Breast epithelium (tissue), 4 donors: ENCODE results near the gene DUOX2. TPM values are rescaled to one million over a fixed set of nuclear protein-coding genes. Genes with fewer than 3 reads are reported as not detected.

Source experiments
- DNase-seq, 2 donors: peaks; one replicate each; pipeline ENCODE4 v3.0.0-alpha.2; 2019; ENCODE audit warnings: low spot score in 2 of 2
- H3K27ac ChIP-seq, 2 donors: fragments of 200-600 bp; sonication (generic) in 1 of 2; one replicate each; pipeline ENCODE4 v1.5.1; 2016 to 2019; ENCODE audit warnings: mild to moderate bottlenecking in 1 of 2
- H3K27me3 ChIP-seq, 2 donors: fragments of 200-600 bp; sonication (generic) in 1 of 2; one replicate each; pipeline versions ENCODE4 v1.5.1 to v1.6.0; 2017 to 2019; ENCODE audit warnings: control low read depth in 1 of 2, mild to moderate bottlenecking in 1 of 2
- H3K36me3 ChIP-seq: fragments of 200-600 bp; one replicate; pipeline ENCODE4 v1.5.1; 2019
- H3K4me1 ChIP-seq, 2 donors: fragments of 200-600 bp; sonication (generic); one replicate each; pipeline ENCODE4 v1.5.1; 2016 to 2019; ENCODE audit warnings: control low read depth in 1 of 2
- H3K4me3 ChIP-seq, 3 donors: fragments of 200-600 bp; sonication (generic); 1 replicate in 2 of 3; 2 replicates in 1 of 3; pipeline ENCODE4 v1.5.1; 2016 to 2019; ENCODE audit warnings: mild to moderate bottlenecking in 3 of 3, moderate library complexity in 2 of 3
- H3K9me3 ChIP-seq, 2 donors: fragments of 200-600 bp; sonication (generic) in 1 of 2; one replicate each; pipeline ENCODE4 v1.5.1; 2016 to 2019; ENCODE audit warnings: control low read depth in 1 of 2
- POLR2A ChIP-seq: fragments of 450-650 bp; IDR thresholded peaks from one replicate; pipeline ENCODE4 v1.6.1; 2016; ENCODE audit warnings: antibody characterized with exemption, mild to moderate bottlenecking, moderate library complexity
- POLR2AphosphoS5 ChIP-seq, 3 donors: sonication (generic); formaldehyde crosslinking; IDR thresholded peaks; one replicate each; pipeline ENCODE4 v1.6.1; 2017; ENCODE audit warnings: antibody characterized with exemption in 3 of 3
- intact Hi-C: fragments of 100-400 bp; cut with DNase I; formaldehyde crosslinking; loops from one replicate; pipeline ENCODE4 v1.15.1; 2023; ENCODE audit warnings: low total_unique reads
- total RNA-seq, 3 donors: library from RNA; depleted of rRNA; stranded (reverse); fragments of >200 nt; gene quantifications; one replicate each; pipeline ENCODE4 v1.1.0, GENCODE V29; 2016
- TF ChIP-seq, protein P1 (sequence below), 3 donors: fragments of 450-650 bp; IDR thresholded peaks; one replicate each; pipeline ENCODE4 v1.5.1; 2016 to 2017; ENCODE audit warnings: antibody characterized with exemption in 3 of 3, mild to moderate bottlenecking in 3 of 3, moderate library complexity in 3 of 3

Gene DUOX2
- total RNA-seq, 3 donors from 2014 or later: 0.15 to 0.98 (median 0.16) TPM

- Histone ChIP-seq H3K9me3 (no peaks in the 10 kb centered on the region), H3K4me1 (peaks cover 7 to 8% of the 10 kb centered on the region in 2 donors), H3K4me3 (no peak overlapping the region), H3K27me3 (peaks cover 14 to 69% of the 10 kb centered on the region in 2 donors), H3K27ac (no peak overlapping the region), H3K36me3 (no peaks in the 10 kb centered on the region)
- intact Hi-C loops: no loop called here
- no peak for DNase-seq
- TF ChIP-seq POLR2A (no peak), POLR2AphosphoS5 (IDR thresholded peaks at IDR 0.05) (no peak)
- TF ChIP-seq, protein P1, sequence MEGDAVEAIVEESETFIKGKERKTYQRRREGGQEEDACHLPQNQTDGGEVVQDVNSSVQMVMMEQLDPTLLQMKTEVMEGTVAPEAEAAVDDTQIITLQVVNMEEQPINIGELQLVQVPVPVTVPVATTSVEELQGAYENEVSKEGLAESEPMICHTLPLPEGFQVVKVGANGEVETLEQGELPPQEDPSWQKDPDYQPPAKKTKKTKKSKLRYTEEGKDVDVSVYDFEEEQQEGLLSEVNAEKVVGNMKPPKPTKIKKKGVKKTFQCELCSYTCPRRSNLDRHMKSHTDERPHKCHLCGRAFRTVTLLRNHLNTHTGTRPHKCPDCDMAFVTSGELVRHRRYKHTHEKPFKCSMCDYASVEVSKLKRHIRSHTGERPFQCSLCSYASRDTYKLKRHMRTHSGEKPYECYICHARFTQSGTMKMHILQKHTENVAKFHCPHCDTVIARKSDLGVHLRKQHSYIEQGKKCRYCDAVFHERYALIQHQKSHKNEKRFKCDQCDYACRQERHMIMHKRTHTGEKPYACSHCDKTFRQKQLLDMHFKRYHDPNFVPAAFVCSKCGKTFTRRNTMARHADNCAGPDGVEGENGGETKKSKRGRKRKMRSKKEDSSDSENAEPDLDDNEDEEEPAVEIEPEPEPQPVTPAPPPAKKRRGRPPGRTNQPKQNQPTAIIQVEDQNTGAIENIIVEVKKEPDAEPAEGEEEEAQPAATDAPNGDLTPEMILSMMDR (IDR thresholded peaks at IDR 0.05): no peak
These were observed 1.4 kb upstream of the DUOX2 start for GRCh38 chr15:45115312-45115820.

DNA sequence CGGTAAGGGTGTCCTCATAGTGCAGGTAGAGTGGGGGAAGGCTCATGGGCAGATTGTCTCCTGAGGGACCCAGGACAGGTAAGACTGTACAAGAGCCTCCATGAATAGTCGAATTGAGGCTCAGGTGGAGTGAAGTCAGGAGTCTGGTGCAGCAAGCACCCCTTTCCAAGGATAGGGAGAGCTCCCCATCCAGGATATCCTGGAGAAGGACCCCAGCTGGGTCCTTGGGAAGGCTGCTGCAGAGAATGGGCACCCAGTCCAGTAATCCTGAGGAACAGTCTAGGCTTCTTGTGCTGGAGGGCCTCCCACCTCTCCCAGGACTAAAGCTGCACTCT, 746 bp upstream of the DUOX2 start:
- Histone ChIP-seq H3K36me3 (no peaks in the 10 kb centered on the region), H3K4me3 (no peak overlapping the region), H3K4me1 (peaks cover 7 to 8% of the 10 kb centered on the region in 2 donors), H3K9me3 (no peaks in the 10 kb centered on the region), H3K27me3 (peaks cover 14 to 75% of the 10 kb centered on the region in 2 donors), H3K27ac (no peak overlapping the region)
- TF ChIP-seq, protein P1 (IDR thresholded peaks at IDR 0.05): no peak
- TF ChIP-seq POLR2A (no peak), POLR2AphosphoS5 (IDR thresholded peaks at IDR 0.05) (no peak)
- intact Hi-C loops: no loop called here
- no peak for DNase-seq

- no peak for DNase-seq
- TF ChIP-seq POLR2A (no peak), POLR2AphosphoS5 (IDR thresholded peaks at IDR 0.05) (no peak)
- TF ChIP-seq, protein P1 (IDR thresholded peaks at IDR 0.05): no peak
- peaks cover 14 to 86% of the 10 kb centered on the region in 2 donors for H3K27me3 ChIP-seq
- H3K36me3 ChIP-seq: no peaks in the 10 kb centered on the region
- H3K9me3 ChIP-seq: no peaks in the 10 kb centered on the region
- H3K4me1 ChIP-seq: peaks cover 7 to 8% of the 10 kb centered on the region in 2 donors
- intact Hi-C loops: no loop called here
- peak overlapping the region in 2 of 3 donors; percentile 21 to 56 for H3K4me3 ChIP-seq
- H3K27ac ChIP-seq: no peak overlapping the region
These were observed 487 bp downstream of the DUOX2 start for GRCh38 chr15:45113380-45113990.

- no peak overlapping the region for H3K27ac ChIP-seq
- H3K27me3 ChIP-seq: peaks cover 14 to 86% of the 10 kb centered on the region in 2 donors
- intact Hi-C loops: no loop called here
- H3K4me3 ChIP-seq: peak overlapping the region in 2 of 3 donors; percentile 21 to 56
- H3K9me3 ChIP-seq: no peaks in the 10 kb centered on the region
- peaks cover 7 to 8% of the 10 kb centered on the region in 2 donors for H3K4me1 ChIP-seq
- H3K36me3 ChIP-seq: no peaks in the 10 kb centered on the region
- DNase-seq: no peak
- TF ChIP-seq POLR2AphosphoS5 (IDR thresholded peaks at IDR 0.05) (no peak), POLR2A (no peak)
- TF ChIP-seq, protein P1 (IDR thresholded peaks at IDR 0.05): no peak
These were observed 1.2 kb downstream of the DUOX2 start for GRCh38 chr15:45112591-45113379.

DNA sequence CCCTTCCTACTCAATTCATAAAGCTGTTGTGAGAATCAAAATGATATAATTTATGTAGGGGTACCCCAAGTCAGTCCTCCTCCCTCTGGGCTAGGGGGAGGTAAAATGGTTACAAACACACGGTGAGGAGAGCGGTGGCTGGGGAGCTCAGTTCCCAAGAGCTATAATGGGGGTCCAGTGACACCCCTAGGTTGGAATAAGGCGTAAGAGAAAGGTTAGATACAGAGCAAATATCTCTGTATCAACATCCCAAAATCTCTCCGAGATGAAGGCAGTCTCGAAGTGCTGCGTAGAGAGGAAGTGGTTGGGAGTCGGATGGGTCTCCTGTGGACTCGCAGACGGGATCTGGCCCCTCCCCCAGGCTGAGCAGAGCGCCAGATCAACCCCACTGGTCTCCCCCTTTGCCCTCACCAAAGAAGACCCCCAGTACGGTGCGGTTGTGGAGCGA, 1.8 kb downstream of the DUOX2 start:
- intact Hi-C loops: no loop called here
- Histone ChIP-seq H3K27me3 (peaks cover 14 to 80% of the 10 kb centered on the region in 2 donors), H3K9me3 (no peaks in the 10 kb centered on the region), H3K4me1 (peaks cover 7% of the 10 kb centered on the region in 2 donors), H3K36me3 (no peaks in the 10 kb centered on the region), H3K27ac (no peak overlapping the region), H3K4me3 (peak overlapping the region in 2 of 3 donors; percentile 21 to 56)
- DNase-seq: no peak
- TF ChIP-seq POLR2AphosphoS5 (IDR thresholded peaks at IDR 0.05) (no peak), POLR2A (no peak)
- TF ChIP-seq, protein P1 (IDR thresholded peaks at IDR 0.05): no peak
